Ecto neural progenitor cell (in vitro differentiated cells): ENCODE data around the gene LMLN.
A peak's percentile ranks its signal among the peaks of the same experiment; 100 is the strongest.
"Not testable (repeated sequence)": the region's sequence is repeated elsewhere in the genome, so short reads cannot be mapped to it uniquely, and the experiment has no call there.

Experiments used
- DNase-seq: peaks from one replicate; pipeline ENCODE4 v3.0.0-alpha.2; 2018; ENCODE audit warnings: low spot score

Gene LMLN

GRCh38 chr3:198027045-198027798 lies 67.2 kb downstream of the LMLN start:
- no peak for DNase-seq

DNA sequence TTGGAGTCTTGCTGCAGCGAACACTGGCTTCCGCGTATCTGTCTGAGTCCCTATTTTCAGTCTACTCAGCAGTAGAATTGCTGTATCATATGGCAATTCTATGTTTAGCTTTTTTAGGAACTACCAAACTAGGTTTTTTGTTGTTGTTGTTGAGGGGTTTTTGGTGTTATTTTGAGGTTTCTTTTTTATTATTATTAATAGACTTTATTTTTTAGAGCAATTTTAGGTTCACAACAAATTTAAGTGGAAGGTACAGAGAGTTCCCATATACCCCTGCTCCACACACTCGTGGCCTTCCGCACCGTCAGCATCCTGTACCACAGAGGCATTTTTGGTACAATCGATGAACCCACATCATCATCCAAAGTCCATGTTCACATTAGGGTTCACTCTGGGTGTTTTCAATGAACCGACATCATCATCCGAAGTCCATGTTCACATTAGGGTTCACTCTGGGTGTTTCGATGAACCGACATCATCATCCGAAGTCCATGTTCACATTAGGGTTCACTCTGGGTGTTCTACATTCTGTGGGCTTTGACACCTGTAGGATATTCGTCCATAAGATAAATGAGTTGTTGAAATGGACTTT lies 67.9 kb downstream of the LMLN start:
- no peak for DNase-seq

DNA sequence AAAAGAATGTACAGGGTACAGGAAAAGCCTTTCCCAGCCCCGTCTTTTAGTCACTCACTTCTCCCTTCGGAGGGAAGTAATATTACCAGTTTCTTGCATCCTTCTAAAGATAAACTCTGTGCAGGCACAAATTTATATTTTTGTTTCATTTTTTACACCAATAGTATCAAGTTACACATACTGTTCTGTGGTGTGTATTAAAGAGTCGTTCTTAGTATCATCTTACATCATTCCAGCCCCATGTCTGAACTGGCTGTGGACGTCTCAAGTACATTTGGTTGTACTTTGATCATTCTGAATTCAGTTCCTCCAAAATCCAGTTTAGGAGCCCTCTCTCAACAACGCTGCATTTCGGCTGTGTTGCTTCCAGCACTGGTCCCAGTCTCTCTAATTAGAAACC lies 68.7 kb downstream of the LMLN start:
- DNase-seq, result no peak

DNA sequence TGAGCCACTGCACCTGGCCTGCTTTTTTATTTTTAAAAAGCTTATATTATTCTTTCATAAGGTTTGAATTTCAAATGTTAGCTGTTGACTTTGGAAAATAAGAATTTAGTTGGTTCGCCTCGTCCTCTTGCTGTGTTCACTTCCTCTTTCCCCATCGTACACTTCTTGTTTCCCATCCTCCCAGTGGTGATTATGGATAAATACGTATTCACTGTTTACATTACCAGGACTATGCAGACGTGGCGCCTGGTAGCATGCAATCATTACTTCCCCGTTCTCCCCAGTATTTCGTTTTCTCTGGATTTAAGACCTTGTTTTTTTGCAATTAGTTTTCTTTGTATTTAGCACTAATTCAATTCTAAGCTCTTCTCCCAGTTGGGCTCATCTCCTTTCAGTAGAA lies 70.1 kb downstream of the LMLN start:
- DNase-seq, result no peak

DNA sequence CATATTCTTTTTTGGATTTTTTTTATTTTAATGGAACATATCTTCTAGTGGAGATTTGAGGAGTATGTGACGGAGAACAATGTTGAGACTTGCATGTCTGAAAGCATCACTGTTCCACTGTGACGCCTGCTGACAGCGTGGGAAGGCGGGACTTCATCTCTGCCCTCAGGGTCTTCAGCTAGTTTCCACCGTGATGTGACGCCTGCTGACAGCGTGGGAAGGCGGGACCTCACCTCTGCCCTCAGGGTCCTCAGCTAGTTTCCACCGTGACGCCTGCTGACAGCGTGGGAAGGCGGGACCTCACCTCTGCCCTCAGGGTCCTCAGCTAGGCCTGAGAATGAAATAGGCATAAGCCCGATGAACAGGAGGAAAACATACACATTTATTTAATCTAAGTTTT lies 70.7 kb downstream of the LMLN start:
- peak; percentile 72 for DNase-seq

DNA sequence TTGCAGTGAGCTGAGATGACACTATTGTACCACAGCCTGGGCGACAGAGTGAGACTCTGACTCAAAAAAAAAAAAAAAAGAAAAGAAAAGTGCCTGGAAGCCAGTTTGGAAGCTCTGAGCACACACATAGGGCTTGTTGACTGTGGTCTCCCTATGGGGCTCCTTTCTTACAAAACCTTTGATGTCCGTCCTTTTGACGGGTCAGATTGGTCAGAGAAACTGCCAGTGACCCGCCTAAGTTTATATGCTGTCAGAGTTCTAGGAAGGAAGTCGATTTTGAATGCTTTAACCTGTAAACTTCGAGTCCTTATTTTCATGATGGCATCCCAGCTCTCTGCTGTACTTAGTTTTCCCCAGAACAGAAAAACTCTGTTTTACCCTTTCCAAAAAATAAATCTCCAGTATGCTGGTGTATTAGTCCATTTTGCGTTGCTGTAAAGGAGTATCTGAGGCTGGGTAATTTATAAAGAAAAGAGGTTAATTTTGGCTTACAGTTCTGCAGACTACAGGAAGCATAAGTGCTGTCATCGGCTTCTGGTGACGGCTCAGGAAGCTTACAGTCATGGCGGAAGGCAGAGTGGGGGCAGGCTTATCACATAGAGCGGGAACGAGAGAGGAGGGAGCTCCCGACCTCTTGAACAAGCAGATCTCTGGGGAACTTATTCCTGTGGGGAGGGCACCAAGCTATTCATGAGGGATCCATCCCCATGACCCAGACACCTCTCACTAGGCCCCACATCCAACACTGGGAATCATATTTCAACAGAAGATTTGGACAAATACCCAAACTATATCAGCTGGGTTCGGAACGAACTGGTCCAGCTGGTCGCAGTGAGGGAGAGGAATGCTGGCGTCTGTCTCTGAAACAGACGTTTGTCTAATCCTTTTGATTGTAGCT lies 72.3 kb downstream of the LMLN start:
- no peak for DNase-seq

- no peak for DNase-seq
Observed at GRCh38 chr3:198043119-198043518, 83.1 kb downstream of the LMLN start.

GRCh38 chr3:198046120-198046857 lies 86.3 kb downstream of the LMLN start:
- no peak for DNase-seq

GRCh38 chr3:198048445-198048844 lies 88.4 kb downstream of the LMLN start:
- no peak for DNase-seq

- no peak for DNase-seq
Observed at GRCh38 chr3:198051836-198052235, 91.8 kb downstream of the LMLN start.

- DNase-seq, result not testable (repeated sequence)
Observed at GRCh38 chr3:198053462-198053861, 93.4 kb downstream of the LMLN start.

DNA sequence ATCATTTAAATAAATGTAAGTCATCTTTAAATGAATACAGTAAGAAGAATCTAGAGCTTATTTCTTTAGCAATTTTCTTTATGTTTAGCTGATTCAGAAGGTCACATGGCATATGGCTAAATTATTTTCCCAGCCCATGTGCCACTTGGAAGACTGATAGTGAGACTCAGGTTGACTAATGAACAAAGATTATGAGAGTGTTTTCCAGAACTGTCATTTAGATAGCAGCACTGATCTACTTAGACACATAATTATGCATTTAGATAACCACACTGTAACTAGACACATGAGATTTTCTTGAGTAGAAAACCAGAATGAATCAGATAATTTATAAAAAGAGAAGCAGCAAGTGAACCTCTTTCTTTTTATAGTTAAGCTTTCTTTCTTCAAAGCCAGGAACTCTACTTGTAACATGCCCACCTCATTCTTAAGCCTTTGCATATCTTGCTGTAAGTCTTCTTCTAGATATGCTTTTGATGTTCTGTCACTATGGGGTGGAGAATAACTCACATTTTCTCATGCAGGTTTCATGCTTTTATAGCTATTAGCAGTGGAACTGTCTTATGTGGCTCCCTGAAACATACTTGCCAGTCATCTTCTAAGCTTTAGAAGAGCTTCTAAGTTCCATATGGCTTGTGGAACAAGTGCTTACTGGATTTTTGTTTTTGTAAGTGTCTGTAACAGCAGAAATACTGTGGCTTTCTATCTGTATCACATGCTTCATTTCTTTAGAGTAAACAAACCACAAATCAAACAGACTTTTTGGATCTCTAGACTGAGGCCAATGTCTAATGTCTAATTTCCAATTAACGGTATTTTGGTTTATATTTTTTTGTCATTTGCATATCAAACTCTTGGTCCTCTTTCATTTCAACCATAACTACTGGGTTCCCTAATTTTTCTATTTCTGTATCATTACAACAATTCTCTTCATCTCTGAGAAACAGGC lies 101.4 kb downstream of the LMLN start:
- DNase-seq, result no peak

GRCh38 chr3:198062068-198062465 lies 102.0 kb downstream of the LMLN start:
- DNase-seq, result no peak

GRCh38 chr3:198064420-198064819 lies 104.4 kb downstream of the LMLN start:
- no peak for DNase-seq

DNA sequence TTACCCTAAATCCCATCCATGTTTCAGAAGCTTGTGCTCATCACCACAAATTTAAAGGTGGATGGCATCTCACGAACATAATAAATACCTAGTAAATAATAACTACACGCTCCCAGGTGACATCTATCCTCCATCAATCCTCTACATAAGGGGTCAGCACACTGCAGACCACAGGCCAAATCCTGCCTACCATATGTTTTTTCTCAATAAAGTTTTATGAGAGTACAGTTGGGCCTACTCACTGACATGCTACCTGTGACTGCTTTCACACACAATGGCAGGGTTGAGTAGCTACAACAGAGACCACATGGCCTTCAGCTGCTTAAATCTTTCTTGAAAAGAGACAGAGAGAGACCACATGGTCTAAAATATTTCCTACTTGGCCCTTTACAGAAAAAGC lies 105.9 kb downstream of the LMLN start:
- no peak for DNase-seq

GRCh38 chr3:198067416-198067815 lies 107.4 kb downstream of the LMLN start:
- no peak for DNase-seq

DNA sequence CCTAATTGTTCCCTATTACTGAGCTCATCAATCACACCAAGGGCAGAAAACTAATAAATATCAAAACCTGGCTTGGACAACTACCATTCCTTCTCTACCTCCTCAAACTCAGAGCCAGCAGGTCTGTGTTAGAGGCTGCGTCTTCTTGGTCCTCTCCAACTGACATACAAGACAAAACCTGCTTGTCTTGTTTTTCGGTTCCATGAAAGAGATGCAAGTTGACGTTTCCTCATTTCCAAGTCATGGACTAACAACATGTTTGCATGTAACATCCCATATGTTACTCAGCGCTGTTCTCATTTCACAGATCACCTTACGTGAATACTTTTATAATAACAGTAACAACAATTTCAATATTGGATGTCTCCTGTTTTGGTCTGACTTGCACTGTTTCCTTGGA lies 110.9 kb downstream of the LMLN start:
- DNase-seq, result no peak

DNA sequence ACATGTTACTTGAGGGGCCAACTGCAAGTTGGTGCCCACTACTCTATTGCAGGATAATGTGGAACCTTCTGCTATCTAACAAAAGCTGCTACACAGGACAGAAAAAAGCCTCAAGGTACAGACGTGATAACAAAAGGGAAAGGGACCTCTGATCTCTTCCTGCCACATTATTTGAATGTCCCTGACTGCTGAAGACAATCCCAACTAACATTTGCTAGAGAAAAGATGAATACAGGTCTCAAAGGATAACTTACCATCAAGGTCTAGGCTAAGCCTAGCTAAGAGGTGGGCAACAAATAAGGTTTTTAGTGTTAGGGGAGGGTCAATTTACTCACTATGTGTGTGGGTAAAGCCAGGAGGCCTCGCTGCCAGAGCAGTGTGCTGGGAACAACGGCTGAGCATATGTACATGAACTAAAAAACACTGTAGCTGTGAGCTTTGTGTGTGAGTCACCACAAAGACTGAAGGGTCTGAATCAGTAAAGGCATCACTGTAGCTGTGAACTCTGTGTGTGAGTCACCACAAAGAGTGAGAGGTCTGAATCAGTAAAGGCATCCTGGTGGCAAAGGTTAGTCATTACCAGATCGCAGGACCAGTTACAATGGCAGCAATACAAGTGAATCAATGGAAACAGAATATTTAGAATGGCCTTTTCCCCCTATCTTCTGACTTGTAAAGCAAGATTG lies 111.7 kb downstream of the LMLN start:
- no peak for DNase-seq

DNA sequence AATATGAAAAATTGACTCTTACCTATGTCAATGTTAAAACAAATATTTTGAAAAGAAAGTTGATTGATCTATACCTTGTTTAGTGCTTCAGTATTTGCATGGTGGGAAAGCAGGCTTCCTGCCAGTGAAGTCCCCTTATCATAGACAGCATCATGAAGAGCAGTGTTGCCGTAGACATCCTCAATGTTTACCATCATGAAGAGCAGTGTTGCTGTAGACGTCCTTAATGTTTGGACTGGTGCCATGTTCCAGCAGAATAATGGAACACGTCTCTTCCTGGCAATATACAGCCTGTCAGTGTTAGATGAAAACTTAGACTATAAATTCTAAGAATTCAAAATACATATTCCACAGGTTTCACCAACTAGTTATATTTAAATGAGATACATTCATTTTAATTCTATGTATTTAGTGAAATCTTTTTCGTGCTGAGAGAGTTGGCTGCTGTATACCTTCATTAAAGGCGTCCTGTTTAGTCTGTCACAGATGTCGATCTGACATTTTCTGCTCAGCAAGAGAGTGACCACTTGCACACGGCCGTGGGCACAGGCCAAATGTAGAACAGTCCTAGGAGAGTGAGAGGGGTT lies 116.8 kb downstream of the LMLN start:
- no peak for DNase-seq
